Cardiac fibroblast (primary cell): ENCODE data around the gene SEMA3G.

Experiments
- DNase-seq, 2 donors: peaks; one replicate each; pipeline versions ENCODE4 v3.0.0 to v3.0.0-alpha.2; 2010; ENCODE audit warnings: low read depth in 2 of 2
- H3K4me3 ChIP-seq, 2 donors: replicated peaks in 1 of 2; 1 replicate in 1 of 2; 2 replicates in 1 of 2; pipeline ENCODE4 v1.5.1; 2011; ENCODE audit warnings: low read depth in 2 of 2, low read length in 2 of 2, mild to moderate bottlenecking in 2 of 2, moderate library complexity in 1 of 2
- TF ChIP-seq, protein P1 (sequence below): IDR thresholded peaks from one replicate; pipeline ENCODE4 v1.5.1; 2011; ENCODE audit warnings: low read depth, mild to moderate bottlenecking, low read length, inconsistent platforms

The SEMA3G gene

DNA sequence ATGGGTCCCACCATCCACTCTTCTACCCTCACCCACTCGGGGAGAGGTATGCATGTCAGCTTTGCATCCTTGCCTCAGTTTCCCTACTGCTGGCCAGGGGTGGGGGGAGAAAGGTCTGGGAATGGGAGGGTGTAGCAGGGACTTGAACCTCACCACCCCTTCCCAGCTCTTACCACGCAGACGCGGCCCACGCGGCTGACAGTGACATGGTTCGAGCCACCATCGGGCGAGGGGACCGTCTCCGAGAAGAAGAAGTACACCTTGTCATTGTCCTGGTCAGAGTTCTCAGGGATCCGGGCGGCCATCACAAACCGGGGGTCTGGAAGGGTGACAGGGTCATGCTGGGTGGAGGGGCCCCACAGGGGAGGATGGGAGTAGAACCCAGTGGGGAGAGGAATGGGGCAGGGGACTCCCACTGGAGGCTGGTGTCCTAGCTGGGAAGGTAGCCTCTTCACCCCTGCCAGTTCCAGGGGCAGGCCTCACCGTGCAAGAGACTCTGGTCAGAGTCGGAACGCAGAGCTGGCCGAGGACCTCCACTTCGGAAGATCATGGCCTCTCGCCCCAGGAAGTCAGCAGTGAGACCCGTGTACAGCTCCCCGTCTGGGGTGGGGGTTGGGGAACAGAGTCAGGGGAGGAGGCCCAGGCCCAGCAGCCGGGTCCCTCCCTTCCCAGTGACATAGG is 3.7 kb downstream of the SEMA3G start:
- no peak overlapping the region for H3K4me3 ChIP-seq
- no peak for DNase-seq
- TF ChIP-seq, protein P1, sequence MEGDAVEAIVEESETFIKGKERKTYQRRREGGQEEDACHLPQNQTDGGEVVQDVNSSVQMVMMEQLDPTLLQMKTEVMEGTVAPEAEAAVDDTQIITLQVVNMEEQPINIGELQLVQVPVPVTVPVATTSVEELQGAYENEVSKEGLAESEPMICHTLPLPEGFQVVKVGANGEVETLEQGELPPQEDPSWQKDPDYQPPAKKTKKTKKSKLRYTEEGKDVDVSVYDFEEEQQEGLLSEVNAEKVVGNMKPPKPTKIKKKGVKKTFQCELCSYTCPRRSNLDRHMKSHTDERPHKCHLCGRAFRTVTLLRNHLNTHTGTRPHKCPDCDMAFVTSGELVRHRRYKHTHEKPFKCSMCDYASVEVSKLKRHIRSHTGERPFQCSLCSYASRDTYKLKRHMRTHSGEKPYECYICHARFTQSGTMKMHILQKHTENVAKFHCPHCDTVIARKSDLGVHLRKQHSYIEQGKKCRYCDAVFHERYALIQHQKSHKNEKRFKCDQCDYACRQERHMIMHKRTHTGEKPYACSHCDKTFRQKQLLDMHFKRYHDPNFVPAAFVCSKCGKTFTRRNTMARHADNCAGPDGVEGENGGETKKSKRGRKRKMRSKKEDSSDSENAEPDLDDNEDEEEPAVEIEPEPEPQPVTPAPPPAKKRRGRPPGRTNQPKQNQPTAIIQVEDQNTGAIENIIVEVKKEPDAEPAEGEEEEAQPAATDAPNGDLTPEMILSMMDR: no peak

DNA sequence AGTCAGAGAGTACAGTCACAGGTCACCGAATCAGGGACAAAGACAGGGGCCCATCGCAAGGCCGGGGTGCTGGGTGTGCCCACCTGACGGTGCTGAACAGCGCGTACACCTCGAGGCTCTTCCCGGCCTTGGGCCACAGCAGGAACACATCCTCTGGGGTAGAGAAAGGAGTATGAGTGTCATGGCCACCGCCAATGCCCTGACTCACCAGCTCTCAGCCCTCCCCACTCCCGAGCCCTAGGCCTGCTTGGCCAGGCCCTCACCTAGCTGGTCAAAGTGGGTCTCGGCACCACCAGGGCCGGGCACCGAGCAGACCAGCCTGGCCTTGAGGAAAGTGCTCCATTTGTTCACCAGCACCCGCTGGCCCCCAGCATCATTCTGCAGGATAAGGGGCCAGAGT is 4.2 kb downstream of the SEMA3G start:
- TF ChIP-seq, protein P1: no peak
- no peak for DNase-seq
- no peak overlapping the region for H3K4me3 ChIP-seq

DNA sequence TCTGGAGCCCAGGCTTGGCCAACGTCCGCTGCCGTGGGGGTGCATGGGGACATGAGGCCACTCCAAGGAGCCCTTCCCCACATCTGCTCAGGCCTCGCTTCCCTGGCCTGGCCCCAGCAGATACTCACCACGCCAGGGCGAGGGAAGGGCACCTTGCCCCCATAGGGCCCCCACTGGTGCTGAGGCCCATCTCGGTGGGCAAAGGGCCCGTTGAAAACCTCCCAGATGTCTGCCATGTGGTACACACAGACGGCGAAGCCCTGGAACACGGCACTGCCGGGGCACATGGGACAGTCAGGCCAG is 4.7 kb downstream of the SEMA3G start:
- no peak for DNase-seq
- H3K4me3 ChIP-seq: no peak overlapping the region
- TF ChIP-seq, protein P1: no peak

DNA sequence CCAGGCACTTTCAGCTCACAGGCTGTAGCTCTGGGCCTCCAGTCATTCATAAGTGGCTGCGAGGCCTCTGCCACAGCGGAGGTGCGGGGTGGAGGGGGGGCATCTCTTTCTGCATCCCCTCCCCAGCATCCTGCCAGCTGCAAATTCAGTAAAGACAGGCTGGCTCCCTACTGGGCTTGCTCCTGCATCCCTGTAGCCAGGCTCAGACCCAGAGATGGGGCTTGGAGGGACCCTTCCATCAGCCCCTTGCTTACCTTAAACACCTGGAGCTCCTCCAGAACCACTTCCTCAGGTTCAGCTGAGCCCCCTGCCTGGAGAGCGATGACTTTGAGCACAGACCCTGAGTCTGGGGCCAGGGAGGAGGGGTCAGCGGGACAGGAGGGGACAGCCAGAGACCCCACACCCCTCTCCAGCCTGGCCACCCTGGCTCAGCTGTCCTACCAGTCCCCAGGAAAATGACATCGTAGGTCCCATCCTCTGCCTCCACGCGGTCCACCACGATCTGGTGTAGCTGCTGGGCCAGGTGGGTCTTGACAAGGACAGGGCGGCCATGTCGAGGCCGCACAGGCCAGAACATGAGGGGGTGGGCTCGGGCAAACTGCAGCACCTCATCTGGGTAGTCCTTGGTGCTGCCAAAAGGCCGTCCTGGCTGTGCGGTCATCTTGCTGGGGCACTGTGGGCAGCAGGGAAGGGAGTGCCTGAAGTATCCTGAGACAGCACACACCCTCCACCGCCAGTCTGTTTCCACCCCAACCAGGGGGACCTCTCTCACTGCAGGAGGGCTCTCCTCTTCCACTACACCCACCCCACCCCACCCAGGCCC is 5.3 kb downstream of the SEMA3G start:
- DNase-seq: no peak
- no peak overlapping the region for H3K4me3 ChIP-seq
- TF ChIP-seq, protein P1: no peak

DNA sequence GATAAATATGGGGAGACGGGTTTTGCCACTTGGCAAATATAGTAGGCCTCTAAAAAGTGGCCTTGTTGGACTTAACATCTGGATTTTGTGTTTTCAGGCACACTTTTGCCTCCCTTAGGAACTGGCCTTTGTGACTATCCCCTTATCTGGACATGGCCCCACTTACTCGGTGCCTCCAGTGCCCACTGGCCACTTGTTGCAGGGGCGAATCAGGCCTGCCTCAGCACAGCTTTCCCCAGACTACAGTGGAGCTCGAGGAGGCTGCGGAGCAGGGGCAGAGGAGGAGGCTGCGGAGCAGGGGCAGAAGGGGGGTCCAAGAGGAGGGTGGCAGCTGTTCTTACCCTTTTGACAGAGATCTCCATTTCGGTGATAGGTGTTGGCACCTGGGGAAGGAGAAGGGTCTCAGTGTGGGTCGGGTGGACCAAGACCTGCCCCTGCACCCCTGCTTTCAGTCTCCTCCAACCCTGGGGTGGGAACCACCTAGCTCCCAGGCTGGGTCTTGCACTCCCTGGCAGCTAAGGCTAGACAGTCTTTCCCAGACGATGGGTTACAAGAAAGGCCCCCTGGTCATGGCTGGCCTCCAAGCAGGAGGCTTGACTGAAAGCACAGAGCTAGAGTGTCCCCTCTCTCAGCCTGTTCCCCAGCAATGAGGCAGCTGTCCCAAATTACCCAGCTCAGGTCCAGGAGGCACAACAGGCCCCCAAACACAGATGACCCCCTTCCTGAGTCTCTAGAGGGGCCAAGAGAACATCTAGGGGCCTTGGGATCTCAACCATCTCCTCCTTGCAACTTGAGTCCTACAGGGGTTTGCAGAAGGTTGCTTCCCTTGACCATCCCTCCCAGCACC is 6.1 kb downstream of the SEMA3G start:
- H3K4me3 ChIP-seq: no peak overlapping the region
- no peak for DNase-seq
- TF ChIP-seq, protein P1: no peak

DNA sequence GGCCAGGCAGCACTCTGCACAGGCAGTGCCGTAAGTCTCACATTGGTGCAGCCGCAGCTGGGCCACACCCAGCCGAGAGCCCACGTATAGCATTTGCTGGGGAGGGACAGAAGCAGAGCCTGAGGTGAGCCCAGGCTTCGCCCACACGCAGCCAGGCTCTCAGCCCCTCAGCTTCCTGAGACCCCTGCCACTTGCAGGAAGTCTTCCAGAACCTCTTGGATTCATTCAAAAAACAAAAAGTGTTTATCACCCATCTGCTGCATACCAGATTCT is 6.9 kb downstream of the SEMA3G start:
- TF ChIP-seq, protein P1: no peak
- no peak for DNase-seq
- no peak overlapping the region for H3K4me3 ChIP-seq
